NCI-H1048 (cell line): ENCODE results near the gene SORL1-AS1.

Source experiments
- DNase-seq: peaks from one replicate; lab custom pipeline; 2025; lab: John Stamatoyannopoulos, UW

The SORL1-AS1 gene

GRCh38 chr11:121451178-121451985 lies 1.4 kb downstream of the SORL1-AS1 start:
- DNase-seq: no peak

- no peak for DNase-seq
Observed at GRCh38 chr11:121450401-121450800, 2.4 kb downstream of the SORL1-AS1 start.

GRCh38 chr11:121449626-121450025 lies 3.1 kb downstream of the SORL1-AS1 start:
- DNase-seq: no peak

- no peak for DNase-seq
Observed at GRCh38 chr11:121449123-121449522, 3.6 kb downstream of the SORL1-AS1 start.

GRCh38 chr11:121448431-121448941 lies 4.3 kb downstream of the SORL1-AS1 start:
- DNase-seq: no peak

- DNase-seq: no peak
Observed at GRCh38 chr11:121448011-121448410, 4.8 kb downstream of the SORL1-AS1 start.

- DNase-seq: no peak
Observed at GRCh38 chr11:121446752-121447156, 6.0 kb downstream of the SORL1-AS1 start.

- no peak for DNase-seq
Observed at GRCh38 chr11:121445071-121445768, 7.5 kb downstream of the SORL1-AS1 start.

- no peak for DNase-seq
Observed at GRCh38 chr11:121444526-121444925, 8.2 kb downstream of the SORL1-AS1 start.

GRCh38 chr11:121443688-121444275 lies 9.0 kb downstream of the SORL1-AS1 start:
- no peak for DNase-seq

- no peak for DNase-seq
Observed at GRCh38 chr11:121441521-121441920, 11.2 kb downstream of the SORL1-AS1 start.

- no peak for DNase-seq
Observed at GRCh38 chr11:121439759-121440158, 13.0 kb downstream of the SORL1-AS1 start.

GRCh38 chr11:121439337-121439736 lies 13.4 kb downstream of the SORL1-AS1 start:
- DNase-seq: no peak

- no peak for DNase-seq
Observed at GRCh38 chr11:121437686-121438078, 15.1 kb downstream of the SORL1-AS1 start.

- DNase-seq: no peak
Observed at GRCh38 chr11:121437018-121437685, 15.6 kb downstream of the SORL1-AS1 start.

GRCh38 chr11:121435551-121436511 lies 16.9 kb downstream of the SORL1-AS1 start:
- no peak for DNase-seq

GRCh38 chr11:121435132-121435531 lies 17.6 kb downstream of the SORL1-AS1 start:
- DNase-seq: no peak

GRCh38 chr11:121431820-121432526 lies 20.8 kb downstream of the SORL1-AS1 start:
- no peak for DNase-seq

GRCh38 chr11:121429556-121429955 lies 23.2 kb downstream of the SORL1-AS1 start:
- DNase-seq: no peak

- no peak for DNase-seq
Observed at GRCh38 chr11:121427400-121427744, 25.4 kb downstream of the SORL1-AS1 start.
